ENCODE results near the gene NACC1.

DNA sequence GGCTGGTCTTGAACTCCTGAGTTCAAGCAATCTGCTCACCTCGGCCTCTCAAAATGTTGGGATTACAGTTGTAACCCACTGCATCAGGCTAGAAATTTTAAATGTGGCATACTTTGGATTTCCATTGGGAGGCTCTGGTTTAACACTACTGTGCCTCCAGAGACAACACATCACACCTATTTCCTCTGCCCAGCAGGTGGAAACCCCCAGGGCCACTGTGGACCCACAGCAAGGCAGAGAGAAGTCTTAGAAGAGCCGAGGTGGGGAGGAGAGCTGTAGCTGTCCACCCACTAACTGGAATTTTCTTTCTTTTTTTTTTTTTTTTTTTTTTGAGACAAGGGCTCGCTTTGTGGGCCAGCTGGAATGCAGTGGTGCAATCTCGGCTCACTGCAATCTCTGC lies 71.5 kb downstream of the NACC1 start:
- TF ChIP-seq CTCF (IDR thresholded peaks at IDR 0.05): no peak
- TF ChIP-seq POLR2A (IDR thresholded peaks at IDR 0.05): no peak
- no peak for TF ChIP-seq POLR2AphosphoS5 (IDR thresholded peaks at IDR 0.05; ENCODE audit: insufficient read depth in 1 of 2, low read depth in 1 of 2)

All from vagina (tissue), 2 donors.